ENCODE measurements around the gene PPM1K.

The PPM1K gene

GRCh38 chr4:88216395-88216794 lies 68.0 kb downstream of the PPM1K start:
- DNase-seq, result no peak

GRCh38 chr4:88215351-88215750 lies 69.0 kb downstream of the PPM1K start:
- DNase-seq, result no peak

GRCh38 chr4:88212253-88212561 lies 72.2 kb downstream of the PPM1K start:
- no peak for DNase-seq

- peak; percentile 65 for DNase-seq
Measured at GRCh38 chr4:88211473-88212252, 72.7 kb downstream of the PPM1K start.

- no peak for DNase-seq
Measured at GRCh38 chr4:88208156-88208555, 76.2 kb downstream of the PPM1K start.

Measured in CD4-positive, alpha-beta T cell treated with Interleukin-21 for 1 hour (primary cell).